ENCODE data around the gene NFKB1.
A peak's percentile ranks its signal among the peaks of the same experiment; 100 is the strongest.

NFKB1 gene

GRCh38 chr4:102503831-102504786 lies 3.0 kb downstream of the NFKB1 start:
- Histone ChIP-seq H3K9ac (peak overlapping the region in 8 of 11 experiments; percentile 5 to 100 (median 98); a peak in 13 of 22 replicates), H4K20me1 (peaks cover 6 to 71% (median 48%) of the 10 kb centered on the region in 11 experiments; a peak in 17 of 22 replicates), H3K4me2 (peak overlapping the region; percentile 77 to 98 (median 90)), H3K27ac (peak overlapping the region in 6 of 11 experiments; percentile 6 to 100 (median 65); a peak in 5 of 22 replicates), H3K9me3 (replicated peaks in 1 of 11) (peaks cover 0 to 4% (median 0%) of the 10 kb centered on the region in 11 experiments; a peak in 2 of 22 replicates), H3K4me1 (peaks cover 25 to 67% (median 38%) of the 10 kb centered on the region in 10 experiments), H3K4me3 (peak overlapping the region; percentile 75 to 97 (median 92); a peak in 18 of 20 replicates), H3K36me3 (peaks cover 0 to 12% (median 0%) of the 10 kb centered on the region in 11 experiments; a peak in 5 of 22 replicates), H3K27me3 (no peaks in the 10 kb centered on the region)
- TF ChIP-seq Cebpa-rat (IDR thresholded peaks at IDR 0.05): no peak

- peak overlapping the region in 4 of 10 experiments; percentile 75 to 94 (median 83); a peak in 5 of 20 replicates for H3K4me3 ChIP-seq
- H3K9ac ChIP-seq: peak overlapping the region in 3 of 11 experiments; percentile 99 to 100 (median 99); a peak in 2 of 22 replicates
- H3K4me1 ChIP-seq: peaks cover 22 to 69% (median 36%) of the 10 kb centered on the region in 10 experiments
- H3K27me3 ChIP-seq: no peaks in the 10 kb centered on the region
- no peak for TF ChIP-seq Cebpa-rat (IDR thresholded peaks at IDR 0.05)
- H3K36me3 ChIP-seq: peaks cover 2 to 20% (median 7%) of the 10 kb centered on the region in 11 experiments; a peak in 15 of 22 replicates
- peak overlapping the region; percentile 77 to 98 (median 90); a peak in 20 of 22 replicates for H3K4me2 ChIP-seq
- H3K27ac ChIP-seq: no peak overlapping the region
- peaks cover 0 to 12% (median 5%) of the 10 kb centered on the region in 11 experiments; a peak in 13 of 22 replicates for H3K9me3 ChIP-seq (replicated peaks in 1 of 11)
- peaks cover 6 to 80% (median 53%) of the 10 kb centered on the region in 11 experiments; a peak in 18 of 22 replicates for H4K20me1 ChIP-seq
Observed at GRCh38 chr4:102504941-102505340, 3.8 kb downstream of the NFKB1 start.

GRCh38 chr4:102505708-102506107 lies 4.5 kb downstream of the NFKB1 start:
- H3K9ac ChIP-seq: no peak overlapping the region; a peak in 1 of 22 replicates
- TF ChIP-seq Cebpa-rat (IDR thresholded peaks at IDR 0.05): no peak
- H3K27me3 ChIP-seq: no peaks in the 10 kb centered on the region
- peaks cover 8 to 27% (median 14%) of the 10 kb centered on the region in 11 experiments; a peak in 17 of 22 replicates for H3K36me3 ChIP-seq
- no peak overlapping the region for H3K27ac ChIP-seq
- peak overlapping the region in 4 of 11 experiments; percentile 28 to 90 (median 62); a peak in 5 of 22 replicates for H3K4me2 ChIP-seq
- peaks cover 0 to 19% (median 8%) of the 10 kb centered on the region in 11 experiments; a peak in 14 of 22 replicates for H3K9me3 ChIP-seq (replicated peaks in 1 of 11)
- H3K4me1 ChIP-seq: peaks cover 16 to 64% (median 30%) of the 10 kb centered on the region in 10 experiments
- peaks cover 6 to 87% (median 53%) of the 10 kb centered on the region in 11 experiments; a peak in 18 of 22 replicates for H4K20me1 ChIP-seq
- no peak overlapping the region for H3K4me3 ChIP-seq

- no peak for TF ChIP-seq Cebpa-rat (IDR thresholded peaks at IDR 0.05)
- Histone ChIP-seq H3K27me3 (no peaks in the 10 kb centered on the region), H3K36me3 (peaks cover 13 to 35% (median 22%) of the 10 kb centered on the region in 11 experiments; a peak in 20 of 22 replicates), H3K4me1 (peaks cover 16 to 64% (median 29%) of the 10 kb centered on the region in 10 experiments), H4K20me1 (peaks cover 6 to 89% (median 53%) of the 10 kb centered on the region in 11 experiments; a peak in 18 of 22 replicates), H3K9ac (peak overlapping the region in 2 of 11 experiments; percentile 17 to 30; a peak in 2 of 22 replicates), H3K27ac (no peak overlapping the region), H3K4me3 (no peak overlapping the region), H3K4me2 (peak overlapping the region in 7 of 11 experiments; percentile 5 to 90 (median 45); a peak in 10 of 22 replicates), H3K9me3 (replicated peaks in 1 of 11) (peaks cover 0 to 27% (median 16%) of the 10 kb centered on the region in 11 experiments; a peak in 17 of 22 replicates)
Observed at GRCh38 chr4:102506523-102506922, 5.4 kb downstream of the NFKB1 start.

- Histone ChIP-seq H3K9me3 (replicated peaks in 1 of 11) (peaks cover 26 to 82% (median 68%) of the 10 kb centered on the region in 11 experiments), H3K4me3 (no peak overlapping the region), H3K4me2 (no peak overlapping the region), H3K27ac (no peak overlapping the region), H3K27me3 (no peaks in the 10 kb centered on the region), H4K20me1 (peaks cover 0 to 79% (median 17%) of the 10 kb centered on the region in 11 experiments; a peak in 11 of 22 replicates), H3K36me3 (peaks cover 33 to 87% (median 69%) of the 10 kb centered on the region in 11 experiments), H3K9ac (no peak overlapping the region), H3K4me1 (peaks cover 0 to 26% (median 3%) of the 10 kb centered on the region in 10 experiments; a peak in 7 of 20 replicates)
- TF ChIP-seq Cebpa-rat (IDR thresholded peaks at IDR 0.05): no peak
Observed at GRCh38 chr4:102511830-102512605, 10.9 kb downstream of the NFKB1 start.

- H3K27ac ChIP-seq: no peak overlapping the region
- peaks cover 5 to 77% (median 16%) of the 10 kb centered on the region in 11 experiments; a peak in 13 of 22 replicates for H4K20me1 ChIP-seq
- H3K9me3 ChIP-seq (replicated peaks in 1 of 11): peaks cover 26 to 78% (median 70%) of the 10 kb centered on the region in 11 experiments
- no peaks in the 10 kb centered on the region for H3K27me3 ChIP-seq
- peak overlapping the region in 1 of 10 experiments; percentile 29; a peak in 1 of 20 replicates for H3K4me3 ChIP-seq
- H3K4me1 ChIP-seq: peaks cover 0 to 19% (median 6%) of the 10 kb centered on the region in 10 experiments; a peak in 8 of 20 replicates
- TF ChIP-seq Cebpa-rat (IDR thresholded peaks at IDR 0.05): no peak
- peaks cover 33 to 79% (median 67%) of the 10 kb centered on the region in 11 experiments for H3K36me3 ChIP-seq
- peak overlapping the region in 6 of 11 experiments; percentile 1 to 42 (median 34); a peak in 7 of 22 replicates for H3K4me2 ChIP-seq
- H3K9ac ChIP-seq: no peak overlapping the region
Observed at GRCh38 chr4:102514298-102514964, 13.3 kb downstream of the NFKB1 start.

GRCh38 chr4:102517753-102518152 lies 16.6 kb downstream of the NFKB1 start:
- Histone ChIP-seq H3K9ac (no peak overlapping the region), H3K4me3 (no peak overlapping the region), H3K4me2 (peak overlapping the region in 3 of 11 experiments; percentile 26 to 72 (median 62); a peak in 4 of 22 replicates), H4K20me1 (peaks cover 0 to 74% (median 29%) of the 10 kb centered on the region in 11 experiments; a peak in 13 of 22 replicates), H3K27me3 (no peaks in the 10 kb centered on the region), H3K4me1 (peaks cover 0 to 49% (median 6%) of the 10 kb centered on the region in 10 experiments; a peak in 9 of 20 replicates), H3K9me3 (replicated peaks in 1 of 11) (peaks cover 26 to 46% (median 43%) of the 10 kb centered on the region in 11 experiments), H3K27ac (no peak overlapping the region), H3K36me3 (peaks cover 7 to 52% (median 36%) of the 10 kb centered on the region in 11 experiments; a peak in 20 of 22 replicates)
- TF ChIP-seq Cebpa-rat (IDR thresholded peaks at IDR 0.05): no peak

All from BLaER1 treated with 17β-estradiol and CSF1 and Interleukin-3, amounts not matched to agents 10 nM and 100 nM (cell line).